SJSA1 (cell line): ENCODE results near the gene MED16. TPM values are rescaled to one million over a fixed set of nuclear protein-coding genes. Genes with fewer than 3 reads are reported as not detected.

ENCODE experiments used
- DNase-seq, 2 experiments: peaks; one replicate each; pipeline ENCODE4 v3.0.0-alpha.2; 2015 to 2020; ENCODE audit warnings: low spot score in 2 of 2, low read depth in 1 of 2
- H3K27ac ChIP-seq: fragments of 250-450 bp; sonication (Bioruptor Pico); 2 replicates; pipeline ENCODE4 v1.5.1; 2020; ENCODE audit warnings: mild to moderate bottlenecking, moderate library complexity
- H3K27me3 ChIP-seq: fragments of 250-450 bp; sonication (Bioruptor Pico); replicated peaks from 2 replicates; pipeline ENCODE4 v1.5.1; 2020; ENCODE audit warnings: mild to moderate bottlenecking, moderate library complexity
- H3K36me3 ChIP-seq: fragments of 250-450 bp; sonication (Bioruptor Pico); 2 replicates; pipeline ENCODE4 v1.5.1; 2020; ENCODE audit warnings: mild to moderate bottlenecking
- H3K4me1 ChIP-seq: fragments of 250-450 bp; sonication (Bioruptor Pico); replicated peaks from 2 replicates; pipeline ENCODE4 v1.6.1; 2021; ENCODE audit warnings: mild to moderate bottlenecking
- H3K4me3 ChIP-seq: fragments of 250-450 bp; sonication (Bioruptor Pico); 2 replicates; pipeline ENCODE4 v1.5.1; 2020; ENCODE audit warnings: mild to moderate bottlenecking
- H3K9me3 ChIP-seq: fragments of 250-450 bp; sonication (Bioruptor Pico); replicated peaks from 2 replicates; pipeline ENCODE4 v1.5.1; 2020; ENCODE audit warnings: mild to moderate bottlenecking
- total RNA-seq: library from RNA; depleted of rRNA; stranded (reverse); fragments of >200 nt; shearing (Covaris generic); gene quantifications from 2 replicates; pipeline ENCODE4 v1.2.3, GENCODE V29; 2014

MED16 gene
- total RNA-seq, 1 experiment from 2014 or later: 17.2 TPM

DNA sequence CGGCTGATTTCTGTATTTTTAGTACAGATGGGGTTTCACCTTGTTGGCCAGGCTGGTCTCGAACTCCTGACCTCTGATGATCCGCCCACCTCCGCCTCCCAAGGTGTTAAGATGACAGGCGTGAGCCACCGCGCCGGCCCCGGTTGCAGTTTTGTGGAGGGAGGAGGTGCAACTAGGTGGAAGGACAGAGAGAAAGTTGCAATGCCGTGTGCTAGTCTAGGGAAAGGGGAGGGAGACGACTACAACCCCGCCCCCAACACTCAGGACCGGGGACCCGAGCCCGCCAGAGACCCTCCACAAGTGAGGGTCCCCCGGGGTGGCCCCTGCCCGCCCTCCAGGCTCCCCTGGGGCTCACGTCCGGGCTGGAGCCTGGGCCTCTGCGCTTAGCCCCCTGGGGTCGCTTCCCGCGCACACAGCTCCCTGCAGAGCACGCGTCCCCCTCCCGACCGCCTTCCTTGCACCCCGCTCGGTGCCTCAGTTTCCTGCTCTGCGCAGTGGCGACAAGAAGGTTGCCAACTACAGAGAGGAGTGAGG, 31.6 kb upstream of the MED16 start:
- Histone ChIP-seq H3K9me3 (no peaks in the 10 kb centered on the region; the same call in 1 of the 2 replicates), H3K4me3 (peak overlapping the region; percentile 90), H3K36me3 (0 out of 2 replicates have a peak, but pooled peaks cover 2% of the 10 kb centered on the region), H3K27ac (no peak overlapping the region), H3K4me1 (peaks cover 13% of the 10 kb centered on the region), H3K27me3 (peaks cover 15% of the 10 kb centered on the region)
- no peak for DNase-seq

DNA sequence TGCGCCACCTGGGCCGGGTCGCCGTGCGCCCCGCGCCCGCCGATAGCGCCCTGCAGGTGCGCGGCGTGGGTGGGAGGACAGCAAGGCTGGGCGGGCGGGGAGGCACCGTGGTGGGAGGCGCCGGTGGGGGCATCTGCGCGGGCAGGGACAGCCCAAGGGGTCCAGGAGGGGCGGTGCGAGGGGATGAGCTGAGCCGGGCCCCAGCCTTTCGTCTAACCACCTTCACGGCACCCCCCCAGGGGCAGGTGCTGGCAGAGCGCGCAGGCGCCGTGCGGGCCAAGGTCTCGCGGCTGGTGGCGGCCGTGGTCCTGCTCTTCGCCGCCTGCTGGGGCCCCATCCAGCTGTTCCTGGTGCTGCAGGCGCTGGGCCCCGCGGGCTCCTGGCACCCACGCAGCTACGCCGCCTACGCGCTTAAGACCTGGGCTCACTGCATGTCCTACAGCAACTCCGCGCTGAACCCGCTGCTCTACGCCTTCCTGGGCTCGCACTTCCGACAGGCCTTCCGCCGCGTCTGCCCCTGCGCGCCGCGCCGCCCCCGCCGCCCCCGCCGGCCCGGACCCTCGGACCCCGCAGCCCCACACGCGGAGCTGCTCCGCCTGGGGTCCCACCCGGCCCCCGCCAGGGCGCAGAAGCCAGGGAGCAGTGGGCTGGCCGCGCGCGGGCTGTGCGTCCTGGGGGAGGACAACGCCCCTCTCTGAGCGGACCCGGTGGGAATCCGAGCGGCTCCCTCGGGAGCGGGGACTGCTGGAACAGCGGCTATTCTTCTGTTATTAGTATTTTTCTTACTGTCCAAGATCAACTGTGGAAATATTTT, 27.3 kb upstream of the MED16 start:
- Histone ChIP-seq H3K36me3 (no peaks in the 10 kb centered on the region), H3K27ac (no peak overlapping the region), H3K27me3 (peaks cover 45% of the 10 kb centered on the region), H3K4me1 (peaks cover 23% of the 10 kb centered on the region), H3K4me3 (no peak overlapping the region), H3K9me3 (peaks cover 4% of the 10 kb centered on the region; the same call in 1 of the 2 replicates)
- peak in 1 of 2 experiments; percentile 47 for DNase-seq

DNA sequence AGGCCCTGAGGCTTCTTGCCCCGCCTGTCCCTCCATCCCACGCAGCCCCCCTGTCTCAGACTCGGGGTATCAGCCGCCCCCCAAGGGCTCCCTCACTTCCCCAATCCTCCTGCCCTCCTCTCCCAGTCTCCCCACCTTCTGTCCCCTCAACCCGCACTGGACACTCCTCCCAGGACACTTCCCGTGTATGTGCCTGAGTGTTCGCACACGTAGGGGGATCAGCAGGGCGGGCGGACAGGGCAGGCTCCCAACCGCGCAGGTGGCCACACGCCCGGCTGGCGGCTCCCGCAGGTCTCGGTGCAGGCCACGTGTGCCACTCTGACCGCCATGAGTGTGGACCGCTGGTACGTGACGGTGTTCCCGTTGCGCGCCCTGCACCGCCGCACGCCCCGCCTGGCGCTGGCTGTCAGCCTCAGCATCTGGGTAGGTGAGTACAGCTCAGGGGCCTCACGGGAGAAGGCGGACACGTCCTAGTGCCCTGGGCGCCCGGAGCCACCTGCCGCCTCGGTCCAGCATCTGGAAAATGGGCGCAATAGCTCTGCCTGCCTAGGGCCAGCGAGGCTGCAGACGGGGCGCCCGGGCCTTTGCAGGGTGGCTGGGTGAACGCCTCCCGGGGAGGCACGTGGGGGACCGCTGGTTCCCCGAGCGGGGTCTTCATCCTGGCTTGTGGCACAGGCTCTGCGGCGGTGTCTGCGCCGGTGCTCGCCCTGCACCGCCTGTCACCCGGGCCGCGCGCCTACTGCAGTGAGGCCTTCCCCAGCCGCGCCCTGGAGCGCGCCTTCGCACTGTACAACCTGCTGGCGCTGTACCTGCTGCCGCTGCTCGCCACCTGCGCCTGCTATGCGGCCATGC, 26.4 kb upstream of the MED16 start:
- DNase-seq: peak in 1 of 2 experiments; percentile 38
- peaks cover 45% of the 10 kb centered on the region for H3K27me3 ChIP-seq

DNA sequence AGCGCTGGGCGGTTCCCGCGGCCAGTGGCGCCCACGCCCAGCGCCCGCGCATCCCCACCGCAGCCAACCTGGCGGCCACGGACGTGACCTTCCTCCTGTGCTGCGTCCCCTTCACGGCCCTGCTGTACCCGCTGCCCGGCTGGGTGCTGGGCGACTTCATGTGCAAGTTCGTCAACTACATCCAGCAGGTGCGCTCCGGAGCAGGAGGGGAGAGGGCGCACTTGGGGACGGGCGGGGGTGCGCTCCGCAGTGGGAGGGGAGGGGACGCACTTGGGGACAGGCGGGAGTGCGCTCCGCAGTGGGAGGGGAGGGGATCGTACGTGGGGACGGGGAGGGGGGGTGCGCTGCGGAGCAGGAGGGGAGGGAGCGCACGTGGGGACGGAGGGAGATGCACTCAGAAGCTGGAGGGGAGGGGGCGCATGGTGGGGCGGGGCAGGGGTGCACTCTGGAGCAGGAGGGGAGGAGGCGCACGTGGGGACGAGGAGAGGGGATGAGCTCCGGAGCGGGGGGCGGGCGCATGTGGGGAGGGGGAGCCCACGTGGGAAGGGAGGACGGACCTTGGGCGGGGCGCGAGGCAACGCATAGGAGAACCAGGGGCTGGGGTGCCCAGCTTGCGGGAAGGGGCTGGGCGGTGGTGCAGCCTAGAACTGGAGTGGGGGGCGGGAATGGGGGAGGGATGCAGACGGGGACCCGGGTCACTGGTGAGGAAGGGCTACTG, 25.7 kb upstream of the MED16 start:
- peaks cover 16% of the 10 kb centered on the region for H3K4me1 ChIP-seq
- no peak overlapping the region for H3K27ac ChIP-seq
- peaks cover 4% of the 10 kb centered on the region; the same call in 1 of the 2 replicates for H3K9me3 ChIP-seq
- peak in 1 of 2 experiments; percentile 48 for DNase-seq
- H3K4me3 ChIP-seq: no peak overlapping the region
- peaks cover 45% of the 10 kb centered on the region for H3K27me3 ChIP-seq
- no peaks in the 10 kb centered on the region for H3K36me3 ChIP-seq

More for the DNA sequence above, 26.4 kb upstream of the MED16 start:
- H3K4me1 ChIP-seq: peaks cover 15% of the 10 kb centered on the region
- H3K27ac ChIP-seq: no peak overlapping the region
- peaks cover 4% of the 10 kb centered on the region; the same call in 1 of the 2 replicates for H3K9me3 ChIP-seq
- H3K36me3 ChIP-seq: no peaks in the 10 kb centered on the region
- no peak overlapping the region for H3K4me3 ChIP-seq

DNA sequence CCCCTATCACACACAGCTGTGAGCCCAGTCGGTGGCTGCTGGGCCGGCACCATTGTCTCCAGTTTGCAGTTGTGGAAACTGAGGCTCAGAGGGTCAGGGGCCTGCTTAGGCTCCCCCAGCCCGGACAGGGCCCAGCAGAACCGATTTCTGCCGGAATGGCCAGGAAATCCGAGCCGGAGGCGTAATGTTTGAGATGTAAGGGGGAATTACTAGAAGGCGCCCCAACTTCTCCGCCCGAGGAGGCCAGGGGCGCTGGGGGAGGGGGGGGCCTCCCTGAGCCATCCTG, 25.1 kb upstream of the MED16 start:
- peaks cover 4% of the 10 kb centered on the region; the same call in 1 of the 2 replicates for H3K9me3 ChIP-seq
- no peak overlapping the region for H3K4me3 ChIP-seq
- DNase-seq: no peak
- H3K4me1 ChIP-seq: peaks cover 21% of the 10 kb centered on the region
- H3K36me3 ChIP-seq: no peaks in the 10 kb centered on the region
- H3K27ac ChIP-seq: no peak overlapping the region
- peaks cover 45% of the 10 kb centered on the region for H3K27me3 ChIP-seq

DNA sequence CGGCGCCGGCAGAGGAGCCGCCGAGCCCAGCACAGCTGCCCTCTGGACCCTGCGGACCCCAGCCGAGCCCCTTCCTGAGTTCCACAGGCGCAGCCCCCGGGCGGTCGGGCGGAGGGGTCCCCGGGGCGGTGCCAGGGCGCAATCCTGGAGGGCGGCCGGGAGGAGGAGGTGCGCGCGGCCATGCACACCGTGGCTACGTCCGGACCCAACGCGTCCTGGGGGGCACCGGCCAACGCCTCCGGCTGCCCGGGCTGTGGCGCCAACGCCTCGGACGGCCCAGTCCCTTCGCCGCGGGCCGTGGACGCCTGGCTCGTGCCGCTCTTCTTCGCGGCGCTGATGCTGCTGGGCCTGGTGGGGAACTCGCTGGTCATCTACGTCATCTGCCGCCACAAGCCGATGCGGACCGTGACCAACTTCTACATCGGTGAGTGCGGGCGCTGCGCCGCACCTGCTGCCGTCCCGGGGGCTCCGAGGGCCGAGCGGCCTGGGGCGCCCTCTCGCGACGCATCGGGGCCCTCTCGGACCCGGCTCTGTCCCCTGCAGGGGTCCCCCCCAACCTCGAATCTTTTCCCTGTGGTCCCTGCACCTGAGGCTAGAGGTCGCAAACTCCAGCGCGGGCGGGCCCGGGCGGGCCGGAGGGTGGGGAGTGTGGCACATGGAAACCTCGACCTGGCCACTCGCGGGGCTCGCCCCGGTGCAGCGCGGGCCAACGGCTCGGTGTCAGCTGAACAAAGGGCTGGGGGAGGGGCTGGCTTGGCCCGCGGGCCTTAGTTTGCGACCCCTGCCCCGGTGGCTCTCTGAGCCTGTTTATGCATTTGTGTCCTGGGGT, 24.6 kb upstream of the MED16 start, which contains the start of gene KISS1R:
Gene KISS1R (plus strand): TSS at position 11 of the 829 bp plus-strand sequence. CDS start 170 bp downstream, at position 181.
- DNase-seq: peak in 1 of 2 experiments; percentile 50
- Histone ChIP-seq H3K27me3 (peaks cover 45% of the 10 kb centered on the region), H3K9me3 (peaks cover 4% of the 10 kb centered on the region; the same call in 1 of the 2 replicates), H3K4me1 (peaks cover 21% of the 10 kb centered on the region), H3K36me3 (no peaks in the 10 kb centered on the region), H3K4me3 (no peak within 1 kb of the TSS; the same call in 1 of the 2 replicates), H3K27ac (no peak within 1 kb of the TSS)

DNA sequence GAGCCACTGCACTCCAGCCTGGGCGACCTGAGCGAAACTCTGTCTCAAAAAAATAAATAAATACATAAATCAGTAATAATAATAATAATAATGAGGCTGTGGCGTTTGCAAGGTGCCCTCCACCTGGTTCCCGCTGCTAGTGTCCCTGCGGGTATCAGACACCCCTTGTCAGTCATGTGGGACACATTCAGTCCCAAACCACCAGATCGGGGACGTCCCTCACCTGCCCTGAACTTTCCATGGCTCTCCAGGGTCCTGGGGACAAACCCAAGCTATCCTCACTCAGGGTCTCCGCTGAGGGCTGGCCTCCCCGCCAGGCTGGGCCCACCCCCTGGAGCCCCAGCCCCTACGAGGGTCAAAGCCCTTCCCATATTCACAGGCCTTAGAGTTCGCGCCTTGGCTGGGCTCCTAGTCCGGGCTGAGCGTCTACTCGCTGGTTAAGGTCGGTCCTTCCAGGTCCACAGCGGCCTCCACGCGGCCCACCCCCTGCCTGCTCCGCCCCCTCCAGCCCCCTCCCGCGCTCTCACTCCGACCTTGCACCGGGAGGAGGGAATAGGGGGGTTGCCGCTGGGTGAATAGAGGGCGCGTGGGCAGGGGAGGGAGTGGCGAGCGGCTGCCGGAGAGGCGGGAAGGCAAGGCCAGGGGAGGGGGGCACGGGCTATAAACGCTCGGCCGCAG, 23.8 kb upstream of the MED16 start:
- no peak for DNase-seq

DNA sequence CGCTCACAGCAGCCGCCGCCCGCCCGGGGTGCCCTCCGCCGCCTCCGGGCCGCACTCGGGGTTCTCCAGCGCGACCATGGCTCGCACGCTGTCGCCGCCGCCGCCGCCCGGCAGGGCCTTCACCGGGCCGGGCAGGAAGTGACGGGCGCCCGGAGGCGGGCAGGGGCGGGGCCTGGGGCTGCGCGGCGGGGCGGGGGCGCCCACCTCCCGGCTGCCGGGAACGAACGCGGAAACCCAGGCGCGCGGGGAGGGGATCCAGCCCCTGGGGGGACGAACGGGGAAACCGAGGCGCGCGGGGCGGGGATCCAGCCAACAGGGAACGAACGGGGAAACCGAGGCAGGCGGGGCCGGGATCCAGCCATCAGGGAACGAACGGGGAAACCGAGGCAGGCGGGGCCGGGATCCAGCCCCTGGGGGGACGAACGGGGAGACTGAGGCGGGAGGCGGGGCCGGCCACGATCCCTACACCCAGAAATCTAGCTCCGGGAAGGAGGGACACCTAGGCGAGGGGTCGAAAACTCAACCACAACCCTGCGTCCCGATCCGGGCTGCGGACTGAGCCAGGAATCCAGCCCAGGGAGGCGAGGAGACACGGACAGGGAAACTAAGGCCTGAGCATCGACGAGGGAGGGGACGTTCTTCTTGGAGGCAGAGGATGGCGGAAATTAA, 20.2 kb upstream of the MED16 start, which contains the start of gene R3HDM4:
Gene R3HDM4 (minus strand): TSS at position 140 of the 669 bp plus-strand sequence. CDS start 62 bp downstream, at position 78.
- H3K4me3 ChIP-seq: peak within 1 kb of the TSS; percentile 57
- peaks cover 19% of the 10 kb centered on the region for H3K27me3 ChIP-seq
- peak in 1 of 2 experiments; percentile 69 for DNase-seq
- H3K9me3 ChIP-seq: peaks cover 4% of the 10 kb centered on the region; the same call in 1 of the 2 replicates
- H3K36me3 ChIP-seq: peaks cover 7% of the 10 kb centered on the region; the same call in 1 of the 2 replicates
- peaks cover 25% of the 10 kb centered on the region for H3K4me1 ChIP-seq
- H3K27ac ChIP-seq: peak within 1 kb of the TSS; percentile 76

More for the DNA sequence above, 23.8 kb upstream of the MED16 start:
- Histone ChIP-seq H3K4me1 (peaks cover 21% of the 10 kb centered on the region), H3K27ac (no peak overlapping the region), H3K4me3 (no peak overlapping the region), H3K27me3 (peaks cover 45% of the 10 kb centered on the region), H3K36me3 (no peaks in the 10 kb centered on the region), H3K9me3 (peaks cover 4% of the 10 kb centered on the region; the same call in 1 of the 2 replicates)

DNA sequence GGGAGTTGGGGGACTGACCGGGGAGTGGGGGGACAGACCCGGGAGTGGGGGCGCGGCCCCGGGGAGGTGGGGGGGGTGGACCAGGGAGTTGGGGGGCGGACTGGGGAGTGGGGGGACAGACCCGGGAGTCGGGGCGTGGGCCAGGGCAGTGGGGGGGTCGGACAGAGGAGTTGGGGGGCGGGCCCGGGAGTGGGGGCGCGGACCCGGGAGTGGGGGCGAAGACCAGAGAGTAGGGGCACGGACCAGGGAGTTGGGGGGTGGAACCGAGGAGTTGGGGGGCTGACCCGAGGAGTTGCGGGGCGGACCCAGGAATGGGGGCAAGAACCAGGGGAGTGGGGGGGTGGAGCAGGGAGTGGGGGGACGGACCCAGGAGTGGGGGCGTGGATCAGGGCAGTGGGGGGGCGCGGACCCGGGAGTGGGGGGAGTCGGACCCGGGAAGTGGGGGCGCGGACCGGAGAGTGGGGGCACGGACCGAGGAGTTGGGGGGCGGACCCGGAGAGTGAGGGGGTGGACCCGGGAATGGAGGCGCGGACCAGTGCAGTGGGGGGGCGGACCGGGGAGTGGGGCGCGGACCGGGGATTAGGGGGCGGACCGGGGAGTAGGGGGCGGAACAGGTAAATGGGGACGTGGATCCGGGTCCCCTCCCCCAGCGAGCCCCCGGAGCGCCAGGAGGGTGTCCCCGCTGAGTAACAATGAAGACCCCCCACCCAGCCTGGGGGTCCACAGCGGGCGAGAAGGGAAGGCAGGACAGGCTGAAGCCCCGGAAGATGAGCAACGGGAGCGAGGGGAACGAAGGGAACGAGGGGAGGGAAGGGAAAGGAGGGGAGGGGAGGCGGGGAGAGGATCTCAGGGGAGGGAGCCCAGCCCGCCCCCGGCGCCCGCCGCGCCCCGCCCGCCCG, 19.4 kb upstream of the MED16 start:
- H3K27me3 ChIP-seq: peaks cover 12% of the 10 kb centered on the region
- DNase-seq: no peak
- H3K4me3 ChIP-seq: peak overlapping the region; percentile 57
- H3K9me3 ChIP-seq: peaks cover 3% of the 10 kb centered on the region; the same call in 1 of the 2 replicates
- peaks cover 18% of the 10 kb centered on the region for H3K4me1 ChIP-seq
- no peak overlapping the region for H3K27ac ChIP-seq
- H3K36me3 ChIP-seq: peaks cover 7% of the 10 kb centered on the region; the same call in 1 of the 2 replicates

DNA sequence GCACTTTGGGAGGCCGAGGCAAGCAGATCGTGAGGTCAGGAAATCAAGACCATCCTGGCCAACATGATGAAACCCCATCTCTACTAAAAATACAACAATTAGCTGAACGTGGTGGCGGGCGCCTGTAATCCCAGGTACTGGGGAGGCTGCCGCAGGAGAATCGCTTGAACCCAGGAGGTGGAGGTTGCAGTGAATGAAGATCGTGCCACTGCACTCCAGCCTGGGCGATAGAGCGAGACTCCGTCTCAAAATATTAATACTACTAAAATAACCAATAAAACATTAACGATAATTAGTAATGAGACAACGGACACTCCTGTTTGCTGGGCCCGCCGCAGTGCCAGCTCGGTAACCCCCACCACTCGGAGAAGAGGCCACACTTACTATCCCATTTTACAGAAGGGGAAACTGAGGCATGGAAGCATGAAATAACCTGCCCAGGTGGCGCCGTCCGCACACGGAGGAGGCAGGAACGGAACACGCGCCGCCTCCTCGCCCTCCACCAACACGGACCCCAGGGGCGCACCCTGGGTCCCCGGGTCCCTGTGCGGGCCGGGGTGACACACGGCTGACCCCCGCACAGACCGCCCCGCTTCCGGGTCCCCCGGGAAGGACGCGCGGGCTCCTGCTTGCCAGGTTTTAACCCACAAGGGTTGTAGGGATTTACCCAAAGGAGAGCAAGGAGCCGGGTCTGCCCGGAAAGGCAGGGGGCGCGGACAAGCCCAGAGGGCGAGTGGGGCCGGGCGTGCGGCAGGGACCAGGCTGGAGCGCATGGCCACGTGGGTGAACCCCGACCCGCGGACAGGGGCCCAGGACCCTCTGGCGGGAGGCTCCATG, 18.4 kb upstream of the MED16 start:
- Histone ChIP-seq H3K4me1 (peaks cover 14% of the 10 kb centered on the region), H3K4me3 (no peak overlapping the region), H3K9me3 (no peaks in the 10 kb centered on the region; the same call in 1 of the 2 replicates), H3K36me3 (peaks cover 7% of the 10 kb centered on the region; the same call in 1 of the 2 replicates), H3K27ac (no peak overlapping the region), H3K27me3 (0 out of 2 replicates have a peak, but pooled peaks cover 2% of the 10 kb centered on the region)
- no peak for DNase-seq
